Liver (tissue), 9 donors: Measurements from ENCODE around the gene WDFY1. TPM values are rescaled to one million over a fixed set of nuclear protein-coding genes. Genes with fewer than 3 reads are reported as not detected.

Experiments
- DNase-seq: peaks from one replicate; pipeline ENCODE4 v3.0.0-alpha.2; 2017; ENCODE audit warnings: low spot score
- H3K27ac ChIP-seq, 2 donors: one replicate each; pipeline ENCODE4 v1.7.0; 2013; ENCODE audit warnings: inconsistent platforms in 2 of 2, low read length in 2 of 2, control low read depth in 1 of 2, low read depth in 1 of 2, mild to moderate bottlenecking in 1 of 2
- H3K27me3 ChIP-seq, 4 donors: one replicate each; pipeline versions ENCODE4 v1.6.1 to v1.7.0; 2013; ENCODE audit warnings: low read length in 3 of 4, inconsistent platforms in 1 of 4, mild to moderate bottlenecking in 1 of 4, moderate library complexity in 1 of 4; ENCODE audit not compliant: control insufficient read depth in 4 of 4, insufficient read depth in 4 of 4
- H3K36me3 ChIP-seq, 4 donors: one replicate each; pipeline versions ENCODE4 v1.6.1 to v1.7.0; 2013; ENCODE audit warnings: low read length in 3 of 4, mild to moderate bottlenecking in 3 of 4, low read depth in 1 of 4, moderate library complexity in 1 of 4; ENCODE audit not compliant: control insufficient read depth in 4 of 4, insufficient read depth in 3 of 4
- H3K4me1 ChIP-seq, 4 donors: one replicate each; pipeline versions ENCODE4 v1.6.1 to v1.7.0; 2013; ENCODE audit warnings: low read length in 3 of 4, mild to moderate bottlenecking in 3 of 4, moderate library complexity in 1 of 4; ENCODE audit not compliant: control insufficient read depth in 4 of 4, insufficient read depth in 4 of 4
- H3K4me3 ChIP-seq, 3 donors: one replicate each; pipeline versions ENCODE4 v1.6.1 to v1.7.0; 2013; ENCODE audit warnings: low read length in 3 of 3, control low read depth in 1 of 3, low read depth in 1 of 3, mild to moderate bottlenecking in 1 of 3
- H3K9ac ChIP-seq, 2 donors: one replicate each; pipeline ENCODE4 v1.7.0; 2013; ENCODE audit warnings: low read length in 2 of 2, mild to moderate bottlenecking in 2 of 2, moderate library complexity in 2 of 2, control low read depth in 1 of 2, low read depth in 1 of 2
- H3K9me3 ChIP-seq, 4 donors: one replicate each; pipeline versions ENCODE4 v1.6.1 to v1.7.0; 2013; ENCODE audit warnings: low read length in 3 of 4; ENCODE audit not compliant: control insufficient read depth in 4 of 4
- EGR1 ChIP-seq, 2 donors: IDR thresholded peaks; 2 replicates each; pipeline ENCODE4 v1.6.1; 2016 to 2018; ENCODE audit warnings: antibody characterized with exemption in 2 of 2, low read depth in 2 of 2
- FOXA2 ChIP-seq: IDR thresholded peaks from 2 replicates; pipeline ENCODE4 v1.6.1; 2016; ENCODE audit warnings: antibody characterized with exemption
- HNF4A ChIP-seq, 2 donors: conservative IDR thresholded peaks; 2 replicates each; pipeline ENCODE4 v1.6.1; 2016; ENCODE audit warnings: antibody characterized with exemption in 2 of 2, mild to moderate bottlenecking in 2 of 2
- HNF4G ChIP-seq: IDR thresholded peaks from 2 replicates; pipeline ENCODE4 v1.6.1; 2016; ENCODE audit warnings: antibody characterized with exemption
- JUND ChIP-seq, 2 donors: IDR thresholded peaks; 2 replicates each; pipeline ENCODE4 v1.6.1; 2016; ENCODE audit warnings: antibody characterized with exemption in 2 of 2
- MAX ChIP-seq: IDR thresholded peaks from 2 replicates; pipeline ENCODE4 v1.6.1; 2016; ENCODE audit warnings: antibody characterized with exemption
- RAD21 ChIP-seq, 2 donors: IDR thresholded peaks; 2 replicates each; pipeline ENCODE4 v1.6.1; 2016; ENCODE audit warnings: antibody characterized with exemption in 2 of 2, mild to moderate bottlenecking in 2 of 2
- RXRA ChIP-seq, 2 donors: IDR thresholded peaks; 2 replicates each; pipeline ENCODE4 v1.6.1; 2017 to 2018; ENCODE audit warnings: antibody characterized with exemption in 2 of 2, mild to moderate bottlenecking in 1 of 2
- SP1 ChIP-seq: IDR thresholded peaks from 2 replicates; pipeline ENCODE4 v1.6.1; 2018; ENCODE audit warnings: antibody characterized with exemption, mild to moderate bottlenecking
- TAF1 ChIP-seq: conservative IDR thresholded peaks from 2 replicates; pipeline ENCODE4 v1.6.1; 2016; ENCODE audit warnings: antibody characterized with exemption, mild to moderate bottlenecking
- ZBTB33 ChIP-seq: IDR thresholded peaks from 2 replicates; pipeline ENCODE4 v1.6.1; 2016; ENCODE audit warnings: antibody characterized with exemption
- WGBS: extraction: QIAGEN DNeasy Blood & Tissue Kit; methylation state at CpG from one replicate; pipeline ENCODE4 v1.1.7; 2013; 5-methylcytosine and 5-hydroxymethylcytosine counted together
- polyA plus RNA-seq, 2 donors: library from polyadenylated mRNA; stranded (reverse) in 1 of 2; unstranded in 1 of 2; fragments of 200-250 nt in 1 of 2; fragments of >200 nt in 1 of 2; fragmentation: Nextera tagmentation in 1 of 2; extraction: Ambion mirVana in 1 of 2; gene quantifications; one replicate each; pipeline versions ENCODE4 v1.2.1 to v1.2.3, GENCODE V29; 2013 to 2015
- total RNA-seq, 2 donors: library from RNA; depleted of rRNA; stranded (reverse); fragments of >200 nt; gene quantifications; one replicate each; pipeline ENCODE4 v1.2.3, GENCODE V29; 2014
- TF ChIP-seq, protein P1 (sequence below): IDR thresholded peaks from 2 replicates; pipeline ENCODE4 v1.6.1; 2016; ENCODE audit warnings: antibody characterized with exemption
- TF ChIP-seq, protein P2 (sequence below): fragments of 150-350 bp; IDR thresholded peaks from 2 replicates; pipeline ENCODE4 v1.5.1; 2017; ENCODE audit warnings: improper control_type of control experiment, low read depth, low read length; ENCODE audit not compliant: missing input control
- donor health status: healthy.
- donor health status: healthy.
- donor health status: healthy.
- donor health status: healthy.
- donor health status: healthy.

The WDFY1 gene
- total and polyA plus RNA-seq, 4 donors: 12.0 to 34.2 (median 24.1) TPM

DNA sequence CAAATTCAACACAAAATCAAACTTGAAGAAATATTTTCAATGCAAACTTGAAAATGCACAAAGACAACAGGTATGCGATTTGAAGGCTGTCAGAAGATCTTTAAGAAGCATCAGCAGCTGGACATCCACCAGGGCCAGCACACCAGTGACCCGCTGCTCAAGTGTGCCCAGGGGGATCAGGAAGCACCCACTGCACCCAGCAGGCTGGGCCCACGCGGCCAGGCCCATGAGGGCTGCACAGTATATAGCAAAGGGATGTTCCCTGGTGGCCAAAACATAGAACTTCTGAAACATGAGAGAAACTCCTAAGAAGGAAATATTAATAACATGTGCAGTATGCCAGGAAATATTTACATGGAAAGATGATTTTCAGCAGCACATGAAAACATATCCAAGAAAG, 25.0 kb downstream of the WDFY1 start:
- no peaks in the 10 kb centered on the region for H3K27me3 ChIP-seq
- peaks cover 0 to 12% (median 0%) of the 10 kb centered on the region in 4 donors for H3K36me3 ChIP-seq
- H3K9me3 ChIP-seq: no peaks in the 10 kb centered on the region
- peaks cover 0 to 7% (median 2%) of the 10 kb centered on the region in 4 donors for H3K4me1 ChIP-seq
- no peak overlapping the region for H3K9ac ChIP-seq
- TF ChIP-seq FOXA2: no peak
- TF ChIP-seq TAF1: no peak
- no peak for TF ChIP-seq ZBTB33
- no peak overlapping the region for H3K27ac ChIP-seq
- H3K4me3 ChIP-seq: no peak overlapping the region
- WGBS: 97% methylated on average over 4 of the region's 4 CpGs
- DNase-seq: no peak

GRCh38 chr2:223918671-223919134, 26.4 kb downstream of the WDFY1 start:
- no peak for DNase-seq
- Histone ChIP-seq H3K27ac (no peak overlapping the region), H3K9ac (no peak overlapping the region), H3K4me3 (no peak overlapping the region), H3K9me3 (no peaks in the 10 kb centered on the region), H3K27me3 (no peaks in the 10 kb centered on the region), H3K4me1 (peaks cover 0 to 10% (median 2%) of the 10 kb centered on the region in 4 donors), H3K36me3 (peaks cover 0 to 12% (median 0%) of the 10 kb centered on the region in 4 donors)
- 81% methylated on average over 11 of the region's 11 CpGs for WGBS
- TF ChIP-seq, protein P1, sequence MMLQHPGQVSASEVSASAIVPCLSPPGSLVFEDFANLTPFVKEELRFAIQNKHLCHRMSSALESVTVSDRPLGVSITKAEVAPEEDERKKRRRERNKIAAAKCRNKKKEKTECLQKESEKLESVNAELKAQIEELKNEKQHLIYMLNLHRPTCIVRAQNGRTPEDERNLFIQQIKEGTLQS: no peak

DNA sequence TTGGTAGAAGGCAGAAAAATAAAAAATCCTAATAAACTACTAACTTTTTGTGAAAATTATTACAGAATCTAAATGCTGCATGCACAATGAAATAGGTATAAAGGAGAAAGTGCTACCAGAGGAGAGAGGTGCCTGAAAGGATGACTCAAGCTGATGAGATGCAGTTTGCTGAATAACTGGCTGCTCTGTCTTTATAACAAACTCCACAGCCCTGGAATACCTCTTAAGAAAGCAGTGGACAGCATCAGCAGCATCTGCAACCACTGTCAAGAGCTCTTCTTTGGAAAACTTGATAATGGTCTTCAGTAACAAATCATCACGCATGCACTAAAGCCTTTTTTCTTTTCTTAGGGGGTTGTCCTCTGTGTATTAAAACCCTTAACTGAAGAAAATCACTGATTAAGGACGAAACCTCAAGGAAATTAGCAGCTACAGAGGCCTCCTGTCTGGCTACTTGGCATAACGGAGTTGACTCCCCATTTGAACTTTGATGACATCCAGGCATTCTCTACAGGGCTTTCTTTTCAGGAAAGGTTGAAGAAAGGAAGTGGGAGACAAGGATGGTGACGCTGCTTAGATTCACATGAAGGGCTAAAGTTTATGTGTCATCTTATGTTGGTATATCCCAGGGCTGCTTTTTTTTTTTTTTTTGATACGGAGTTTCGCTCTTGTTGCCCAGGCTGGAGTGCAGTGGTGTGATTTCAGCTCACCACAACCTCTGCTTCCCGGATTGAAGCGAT, 28.8 kb downstream of the WDFY1 start:
- H3K4me1 ChIP-seq: peaks cover 0 to 10% (median 2%) of the 10 kb centered on the region in 4 donors
- H3K4me3 ChIP-seq: no peak overlapping the region
- H3K27ac ChIP-seq: no peak overlapping the region
- no peak for TF ChIP-seq JUND (IDR thresholded peaks at IDR 0.05)
- TF ChIP-seq MAX: no peak
- TF ChIP-seq HNF4G: no peak
- TF ChIP-seq EGR1 (IDR thresholded peaks at IDR 0.05; ENCODE audit: low read depth in 2 of 2): no peak
- TF ChIP-seq, protein P2, sequence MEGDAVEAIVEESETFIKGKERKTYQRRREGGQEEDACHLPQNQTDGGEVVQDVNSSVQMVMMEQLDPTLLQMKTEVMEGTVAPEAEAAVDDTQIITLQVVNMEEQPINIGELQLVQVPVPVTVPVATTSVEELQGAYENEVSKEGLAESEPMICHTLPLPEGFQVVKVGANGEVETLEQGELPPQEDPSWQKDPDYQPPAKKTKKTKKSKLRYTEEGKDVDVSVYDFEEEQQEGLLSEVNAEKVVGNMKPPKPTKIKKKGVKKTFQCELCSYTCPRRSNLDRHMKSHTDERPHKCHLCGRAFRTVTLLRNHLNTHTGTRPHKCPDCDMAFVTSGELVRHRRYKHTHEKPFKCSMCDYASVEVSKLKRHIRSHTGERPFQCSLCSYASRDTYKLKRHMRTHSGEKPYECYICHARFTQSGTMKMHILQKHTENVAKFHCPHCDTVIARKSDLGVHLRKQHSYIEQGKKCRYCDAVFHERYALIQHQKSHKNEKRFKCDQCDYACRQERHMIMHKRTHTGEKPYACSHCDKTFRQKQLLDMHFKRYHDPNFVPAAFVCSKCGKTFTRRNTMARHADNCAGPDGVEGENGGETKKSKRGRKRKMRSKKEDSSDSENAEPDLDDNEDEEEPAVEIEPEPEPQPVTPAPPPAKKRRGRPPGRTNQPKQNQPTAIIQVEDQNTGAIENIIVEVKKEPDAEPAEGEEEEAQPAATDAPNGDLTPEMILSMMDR: no peak
- TF ChIP-seq RXRA (IDR thresholded peaks at IDR 0.05): no peak
- no peak for TF ChIP-seq RAD21 (IDR thresholded peaks at IDR 0.05)
- TF ChIP-seq HNF4A (conservative IDR thresholded peaks at IDR 0.05): no peak
- TF ChIP-seq ZBTB33: no peak
- TF ChIP-seq SP1: no peak
- H3K9ac ChIP-seq: no peak overlapping the region
- H3K36me3 ChIP-seq: peaks cover 0 to 12% (median under 1%) of the 10 kb centered on the region in 4 donors
- no peak for DNase-seq
- WGBS: 94% methylated on average over 8 of the region's 8 CpGs
- no peaks in the 10 kb centered on the region for H3K9me3 ChIP-seq
- no peaks in the 10 kb centered on the region for H3K27me3 ChIP-seq
